NCI-H146 treated with DMSO at 0.1 percent for 48 hours (cell line): ENCODE measurements around the gene RNF7.
"Not testable (repeated sequence)": the region's sequence is repeated elsewhere in the genome, so short reads cannot be mapped to it uniquely, and the experiment has no call there.

Experiments used
- DNase-seq: peaks from one replicate; lab custom pipeline; 2025; ENCODE audit not compliant: unreplicated experiment; lab: John Stamatoyannopoulos, UW

Gene RNF7

DNA sequence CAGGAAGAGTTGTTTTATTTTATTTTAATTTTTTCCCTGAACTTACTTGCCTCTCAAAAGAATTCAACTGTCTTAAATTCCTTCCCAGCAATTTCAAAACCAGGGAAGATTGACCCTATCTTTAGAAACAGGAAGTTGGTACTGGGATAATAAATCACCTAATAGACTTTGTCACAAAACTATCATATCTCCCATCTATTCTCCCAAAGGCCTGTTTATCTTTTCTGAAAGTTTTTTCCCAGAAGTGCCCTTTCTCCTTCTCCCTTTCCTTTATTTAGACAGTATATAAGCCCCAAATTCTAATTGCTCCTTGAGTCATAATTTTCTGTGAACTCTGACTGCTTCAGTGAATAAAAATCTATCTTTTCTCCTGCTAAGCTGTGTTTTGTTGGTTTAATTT, 2.9 kb upstream of the RNF7 start:
- no peak for DNase-seq

DNA sequence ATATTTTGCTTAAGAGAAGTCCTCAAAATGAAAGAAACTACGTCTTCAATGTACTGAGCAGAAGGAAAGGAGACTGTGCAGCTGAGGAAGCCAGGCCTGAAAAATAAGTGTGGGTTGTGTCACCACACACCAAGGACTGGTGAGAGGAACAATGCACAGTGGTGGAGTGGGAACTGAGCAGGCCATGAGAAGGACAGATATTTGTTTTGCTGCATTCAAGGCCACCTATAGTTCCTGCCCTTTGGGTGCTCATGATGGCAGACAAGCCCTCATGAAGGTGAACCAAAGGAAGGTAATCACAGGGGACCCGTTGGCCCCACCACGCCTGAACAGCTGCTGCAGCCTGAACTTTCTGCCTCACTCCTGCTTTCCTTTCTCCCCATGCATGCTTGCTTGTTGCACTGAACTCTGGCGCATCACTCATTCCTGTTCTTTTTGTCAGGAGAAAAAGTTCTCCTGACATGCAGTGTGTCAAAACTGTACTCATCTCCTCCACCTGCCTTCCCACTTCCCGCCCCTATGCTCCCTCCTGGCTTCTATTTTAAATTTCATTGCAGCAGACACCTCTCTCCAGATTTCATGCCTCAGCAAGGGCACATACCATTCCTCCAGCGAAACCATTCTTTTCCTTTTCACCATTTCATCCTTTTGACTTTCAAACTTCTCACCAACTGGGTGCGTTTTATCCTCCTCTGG, 2.2 kb upstream of the RNF7 start:
- DNase-seq, result no peak

DNA sequence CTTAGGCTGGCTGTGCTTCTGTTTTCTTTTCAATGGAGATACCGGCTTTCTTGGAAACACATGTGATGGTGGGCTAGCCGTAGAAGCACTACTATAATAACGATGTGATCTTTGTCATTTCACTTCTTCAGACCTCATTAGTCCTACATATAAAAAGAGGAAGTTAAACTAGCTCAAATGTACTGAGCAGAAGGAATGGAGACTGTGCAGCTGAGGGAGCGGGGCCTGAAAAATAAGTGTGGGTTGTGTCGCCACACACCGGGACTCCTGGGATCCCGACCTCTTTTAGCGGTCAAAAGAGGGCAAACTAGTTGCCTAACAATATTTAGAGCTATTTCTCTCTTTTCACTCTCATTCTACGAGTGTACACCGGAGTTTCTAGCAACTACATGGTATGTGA, 1.0 kb upstream of the RNF7 start:
- no peak for DNase-seq

DNA sequence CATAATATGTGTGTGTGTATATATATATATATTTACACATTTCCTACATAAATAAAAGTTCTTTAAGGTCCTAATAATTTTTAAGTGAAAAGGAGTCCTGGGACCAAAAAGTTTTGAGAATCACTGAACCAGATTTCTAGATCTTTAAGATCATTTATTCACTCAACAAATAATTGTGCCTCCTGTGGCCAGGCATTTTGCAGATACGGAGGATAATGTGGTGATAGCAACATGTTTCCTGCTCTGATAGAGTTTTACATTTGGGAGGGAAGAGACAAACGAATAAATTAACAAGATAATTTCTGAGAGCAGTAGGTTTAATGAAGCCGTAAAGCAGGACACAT, 448 bp upstream of the RNF7 start:
- DNase-seq, result no peak

- DNase-seq, result peak; percentile 64
Measured at GRCh38 chr3:141738891-141739363, 829 bp downstream of the RNF7 start.

DNA sequence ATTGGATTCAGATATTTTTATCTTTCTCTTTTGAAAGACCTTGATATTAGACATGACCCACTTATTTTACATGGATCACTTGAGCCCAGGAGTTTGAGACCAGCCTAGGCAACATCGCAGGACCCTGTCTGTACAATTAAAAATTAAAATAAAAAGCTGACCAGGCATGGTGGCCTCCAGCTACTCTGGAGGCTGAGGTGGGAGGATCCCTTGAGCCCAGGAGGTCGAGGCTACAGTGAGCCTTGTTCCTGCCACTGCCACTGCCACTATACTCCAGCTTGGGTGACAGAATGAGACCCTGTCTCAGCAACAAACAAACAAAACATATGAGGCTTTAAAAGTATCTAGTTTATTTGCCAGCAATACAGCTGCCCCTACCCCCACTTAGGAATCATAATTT, 1.6 kb downstream of the RNF7 start:
- no peak for DNase-seq

DNA sequence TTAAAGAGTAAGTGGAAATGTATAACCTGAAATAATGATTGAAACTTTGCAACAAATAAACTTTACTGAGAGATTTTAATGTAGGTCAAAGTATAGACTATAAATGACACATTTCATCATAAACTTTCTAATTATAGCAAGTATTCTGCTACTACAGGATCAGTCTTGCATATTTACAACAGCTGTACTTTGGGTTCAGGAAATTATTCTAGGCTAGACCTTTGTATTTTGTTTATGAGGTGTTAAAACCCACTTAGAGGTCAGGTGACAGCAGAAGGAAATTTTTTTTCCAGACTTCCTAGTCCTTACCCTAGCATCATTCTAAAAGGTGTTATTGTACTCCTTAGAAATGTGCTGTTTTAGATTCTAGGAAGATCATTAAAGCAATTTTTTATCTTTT, 2.3 kb downstream of the RNF7 start:
- no peak for DNase-seq

DNA sequence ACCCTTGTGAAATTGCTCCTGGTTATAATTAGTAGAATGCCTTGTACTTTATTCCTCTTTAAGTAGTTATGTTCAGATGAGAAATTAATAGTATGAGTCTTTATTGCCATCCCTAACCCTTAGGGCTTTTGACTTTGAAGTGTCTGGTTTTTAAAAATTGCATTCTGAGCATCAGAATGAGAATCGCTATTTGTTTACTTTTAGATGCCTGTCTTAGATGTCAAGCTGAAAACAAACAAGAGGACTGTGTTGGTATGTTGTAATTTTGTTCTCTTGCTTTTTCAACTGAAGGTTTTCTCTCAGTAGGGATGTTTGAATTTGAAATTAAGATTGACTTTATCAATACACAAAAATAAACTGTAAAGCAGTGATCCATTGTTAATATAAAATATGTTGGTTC, 5.2 kb downstream of the RNF7 start:
- DNase-seq, result no peak

DNA sequence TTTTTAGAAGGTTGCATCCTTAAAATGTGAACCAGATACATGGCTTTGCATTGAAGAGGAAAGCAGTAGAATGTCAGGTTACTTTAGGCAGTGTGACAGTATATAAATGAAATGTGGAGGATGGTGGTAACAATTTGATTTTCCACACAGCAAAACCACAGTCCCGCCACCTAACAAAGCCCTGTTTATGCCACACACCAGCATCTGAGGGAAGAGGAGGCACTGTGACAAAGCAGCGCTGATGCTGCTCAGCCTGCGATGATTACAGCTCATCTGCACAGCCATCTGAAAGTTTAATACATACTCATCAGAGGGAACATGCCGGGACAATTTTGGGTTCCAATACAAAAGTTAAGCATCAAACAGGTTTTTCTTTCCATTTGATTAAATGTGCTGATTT, 8.9 kb downstream of the RNF7 start:
- DNase-seq, result no peak

- DNase-seq, result no peak
Measured at GRCh38 chr3:141753399-141753798, 15.3 kb downstream of the RNF7 start.

DNA sequence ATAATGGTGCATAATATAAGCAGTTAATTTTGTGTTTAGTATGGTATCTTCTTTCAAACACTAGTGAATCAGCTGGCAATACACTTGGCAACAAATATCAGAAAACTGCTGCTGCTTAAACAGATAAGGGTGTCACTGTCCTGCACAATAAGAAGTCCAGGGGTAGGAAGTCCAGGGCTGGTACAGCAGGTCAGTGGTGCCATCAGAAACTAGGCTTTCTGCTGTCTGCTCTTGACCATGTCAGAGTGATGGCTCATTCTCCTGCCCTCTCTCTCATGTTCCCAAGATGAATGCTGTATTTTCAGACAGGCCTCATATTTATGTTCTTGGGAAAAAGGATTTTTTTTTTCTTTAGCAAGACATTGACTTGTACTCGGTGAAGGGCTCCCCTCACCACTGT, 15.9 kb downstream of the RNF7 start:
- DNase-seq, result no peak

- not testable (repeated sequence) for DNase-seq
Measured at GRCh38 chr3:141762552-141762951, 24.5 kb downstream of the RNF7 start.

DNA sequence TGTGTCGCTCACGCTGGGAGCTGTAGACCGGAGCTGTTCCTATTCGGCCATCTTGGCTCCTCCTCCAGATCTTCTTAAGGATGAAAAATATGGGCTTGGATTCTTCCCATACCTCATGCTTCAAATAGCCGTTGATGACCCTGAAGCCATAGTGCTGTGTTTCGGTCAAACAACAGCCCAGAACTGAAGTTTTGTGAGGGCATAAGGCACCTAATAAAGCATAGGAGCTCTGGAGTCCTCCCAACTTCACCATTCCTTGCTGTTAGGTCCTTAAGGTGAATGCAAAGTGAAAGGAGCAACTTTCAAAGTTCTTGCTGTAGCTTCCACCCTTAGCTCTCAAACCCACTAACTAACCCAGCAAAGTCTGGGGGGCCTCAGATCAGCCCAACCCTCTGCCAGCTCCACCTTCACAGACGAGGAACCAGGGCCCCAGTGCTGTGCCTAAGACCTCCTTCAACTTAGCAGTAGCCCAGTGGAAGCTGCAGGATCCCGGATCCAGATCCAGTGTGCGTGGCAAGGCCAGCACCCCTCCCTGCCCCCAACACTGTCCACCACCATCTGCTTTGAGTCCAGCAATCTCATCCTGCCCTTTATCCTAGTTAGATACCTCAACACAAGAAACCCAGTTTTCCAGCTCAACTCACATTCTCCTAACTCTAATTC, 25.1 kb downstream of the RNF7 start, which contains the start of gene GRK7:
TSS of gene GRK7 (plus strand) at position 321 of the 663 bp plus-strand sequence. CDS start 14,877 bp downstream, outside the sequence.
- no peak for DNase-seq

DNA sequence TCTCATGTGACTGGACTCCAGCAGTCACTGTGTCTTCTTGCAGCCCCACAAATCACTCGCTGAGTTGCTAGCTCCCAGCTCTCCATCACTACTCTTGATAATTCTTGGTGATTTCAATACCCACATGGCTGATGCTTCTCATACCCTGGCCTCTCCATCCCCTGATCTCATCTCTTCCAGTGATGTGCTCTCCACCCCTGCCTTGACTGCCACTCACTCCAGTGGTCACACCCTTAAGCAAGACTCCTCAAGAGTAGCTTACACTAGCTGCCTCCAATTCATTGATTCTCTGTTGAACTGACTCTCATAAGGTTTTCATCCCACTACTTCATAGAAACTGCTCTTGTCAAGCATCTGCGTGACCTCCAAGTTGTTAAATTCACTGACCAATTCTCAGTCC, 25.9 kb downstream of the RNF7 start:
- no peak for DNase-seq

DNA sequence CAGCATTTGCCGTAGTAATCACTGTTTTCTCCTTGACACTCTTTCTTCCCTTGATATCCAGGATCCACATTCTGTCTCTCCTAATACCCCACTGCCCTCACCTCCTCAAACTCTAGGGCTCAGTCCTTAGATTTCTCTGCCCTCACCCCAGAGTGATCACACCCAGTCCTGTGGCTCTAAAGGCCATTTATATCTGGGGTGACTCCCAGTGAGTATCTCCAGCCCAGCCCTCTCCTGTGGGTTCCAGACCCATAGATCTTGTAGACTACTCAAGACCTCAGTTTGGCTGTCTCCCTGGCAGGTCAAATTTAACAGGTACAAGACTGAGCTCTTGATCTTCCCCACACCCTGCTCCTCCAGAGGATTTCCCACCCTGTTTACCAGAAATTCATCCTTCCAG, 26.4 kb downstream of the RNF7 start:
- no peak for DNase-seq

DNA sequence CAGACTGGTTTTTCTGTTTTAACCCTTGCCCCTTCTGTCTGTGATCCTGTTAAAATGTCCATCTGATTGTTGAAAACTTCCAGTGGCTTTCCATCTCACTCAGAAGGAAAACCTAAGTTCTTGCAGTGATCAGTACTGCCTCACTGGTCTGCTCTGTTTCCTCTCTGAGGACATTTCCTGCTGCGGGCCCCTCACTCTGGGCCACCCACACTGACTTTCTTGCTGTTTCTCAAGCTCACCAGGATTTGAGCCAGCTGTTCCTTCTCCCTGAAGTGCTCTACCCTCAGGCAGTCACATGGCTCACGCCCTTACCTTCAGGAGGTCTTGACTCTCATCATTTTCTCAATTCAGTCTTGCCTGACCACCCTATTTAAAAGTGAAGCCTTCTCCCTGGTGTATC, 26.9 kb downstream of the RNF7 start:
- DNase-seq, result no peak

DNA sequence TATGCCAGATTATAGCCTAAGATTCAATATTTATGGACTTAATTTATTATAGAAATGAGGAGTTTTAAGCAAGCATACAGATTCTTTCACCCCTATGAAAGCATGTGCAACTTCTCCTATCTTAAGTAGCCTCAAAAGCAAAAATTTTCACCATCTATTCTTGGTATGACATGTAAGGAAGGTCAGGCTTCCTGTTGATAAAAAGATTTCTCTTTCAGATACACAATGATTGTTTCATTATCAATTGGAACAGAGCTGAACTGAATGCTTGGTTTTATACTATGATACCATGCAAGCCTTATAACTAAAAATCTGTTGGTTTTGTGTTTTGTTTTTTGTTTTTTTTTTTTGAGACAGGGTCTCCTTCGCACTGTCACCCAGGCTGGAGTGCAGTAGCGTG, 29.0 kb downstream of the RNF7 start:
- DNase-seq, result no peak

DNA sequence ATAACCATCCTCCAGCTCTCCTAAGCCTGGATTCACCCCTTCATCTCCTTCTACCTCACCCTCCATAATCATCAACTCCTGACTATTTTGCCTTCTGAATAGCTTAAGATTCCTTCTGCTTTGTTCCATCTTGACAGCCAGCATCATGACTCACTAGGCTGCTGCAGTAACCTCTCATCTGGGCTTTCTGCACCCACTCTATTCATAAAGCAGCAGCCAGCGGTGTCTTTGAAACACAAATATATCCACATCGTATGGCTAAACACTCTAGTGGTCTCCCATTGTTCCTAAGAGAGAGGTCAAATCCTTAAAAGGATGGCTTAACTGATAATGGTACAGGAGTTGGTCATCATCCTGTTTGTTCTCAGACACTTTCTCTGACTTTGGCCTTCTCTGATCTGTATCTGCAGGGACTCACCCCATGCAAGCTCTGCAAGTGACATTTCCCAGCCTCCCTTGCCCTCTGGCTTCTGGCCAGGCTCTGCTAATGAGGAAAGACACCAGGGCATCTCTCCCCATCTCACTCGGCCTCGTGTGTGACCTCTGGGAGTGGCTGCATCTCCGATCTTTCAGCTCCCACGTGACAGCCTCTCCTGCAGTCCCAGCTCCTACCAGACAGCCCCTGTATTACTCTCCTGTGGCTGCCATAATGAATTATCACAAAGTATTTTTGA, 31.3 kb downstream of the RNF7 start:
- DNase-seq, result no peak

DNA sequence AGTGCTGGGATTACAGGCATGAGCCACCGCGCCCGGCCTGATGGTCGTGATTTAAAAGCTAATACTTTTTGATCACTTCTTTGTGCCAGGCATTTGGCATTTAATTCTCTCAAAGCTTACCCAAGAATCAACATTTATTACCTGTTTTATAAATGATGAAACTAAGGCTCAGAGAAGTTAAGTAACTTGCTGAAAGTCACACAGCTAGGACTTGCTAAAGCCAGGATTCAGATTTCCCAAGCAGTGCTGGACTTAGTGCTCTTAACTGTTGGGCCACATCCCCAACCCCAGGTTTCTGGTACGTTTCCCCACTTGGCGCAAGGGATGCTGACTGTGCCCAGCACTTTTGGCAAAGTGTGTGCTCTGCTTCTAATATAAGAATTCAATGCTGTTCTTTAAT, 35.6 kb downstream of the RNF7 start:
- DNase-seq, result no peak

DNA sequence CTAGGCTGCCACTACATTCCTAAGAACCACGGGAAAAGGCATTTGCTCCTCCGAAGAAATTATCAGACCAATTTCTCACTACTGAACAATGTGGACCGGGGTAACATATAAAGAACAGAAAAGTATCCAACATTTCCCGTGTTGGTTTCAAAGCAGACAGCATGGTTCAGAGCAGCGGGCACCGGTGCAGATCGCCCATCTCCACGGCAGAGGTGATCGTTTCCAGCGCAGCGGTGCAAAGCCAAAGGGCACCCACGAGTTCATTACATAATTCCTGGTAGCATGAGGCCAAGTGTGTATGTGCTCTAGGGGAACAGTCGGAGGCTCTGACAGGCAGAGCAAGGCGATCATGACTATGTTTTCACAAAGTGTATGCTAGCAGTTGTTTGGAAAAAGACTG, 38.3 kb downstream of the RNF7 start:
- no peak for DNase-seq

DNA sequence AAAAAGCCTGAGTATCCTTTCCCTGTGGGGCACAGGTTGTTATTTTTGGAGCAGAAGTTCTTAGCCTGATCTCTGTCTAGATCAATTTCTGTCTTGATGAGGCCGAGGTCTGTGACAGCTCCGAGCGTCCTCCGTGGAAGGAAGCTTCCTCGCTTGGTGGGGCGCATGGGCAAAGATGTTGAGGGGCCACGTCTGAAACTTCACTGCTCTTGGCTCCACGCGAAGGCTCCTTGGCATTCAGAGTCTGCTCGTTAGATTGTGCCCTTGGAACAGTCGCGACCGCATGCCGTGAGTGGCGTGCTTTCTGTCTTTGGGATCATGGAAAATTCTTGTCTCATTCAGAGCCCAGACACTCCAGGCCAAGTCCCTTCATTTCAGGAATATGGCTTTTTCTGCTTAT, 38.8 kb downstream of the RNF7 start:
- DNase-seq, result no peak
